CD14-positive monocyte (primary cell): Measurements from ENCODE around the gene SERPINB3. TPM values are rescaled to one million over a fixed set of nuclear protein-coding genes. Genes with fewer than 3 reads are reported as not detected.
A peak's percentile ranks its signal among the peaks of the same experiment; 100 is the strongest.

Experiments used
- DNase-seq, 3 donors: peaks; one replicate each; pipeline ENCODE4 v3.0.0-alpha.2; 2011 to 2022
- H2AFZ ChIP-seq: 2 replicates; pipeline ENCODE4 v1.6.0; 2012; ENCODE audit warnings: mild to moderate bottlenecking, low read depth, low read length, inconsistent platforms; ENCODE audit not compliant: insufficient read depth, poor library complexity, severe bottlenecking
- H3K27ac ChIP-seq, 2 donors: 1 replicate in 1 of 2; 2 replicates in 1 of 2; pipeline ENCODE4 v1.5.1; 2012 to 2013; ENCODE audit warnings: low read length in 2 of 2, control low read depth in 1 of 2, inconsistent platforms in 1 of 2, low read depth in 1 of 2, mild to moderate bottlenecking in 1 of 2
- H3K27me3 ChIP-seq, 2 donors: one replicate each; pipeline versions ENCODE4 v1.6.0 to v1.6.1; 2011 to 2013; ENCODE audit warnings: low read length in 2 of 2; ENCODE audit not compliant: control insufficient read depth in 2 of 2, insufficient read depth in 2 of 2
- H3K36me3 ChIP-seq, 2 donors: replicated peaks in 1 of 2; 1 replicate in 1 of 2; 2 replicates in 1 of 2; pipeline versions ENCODE4 v1.5.1 to v1.6.1; 2012 to 2013; ENCODE audit warnings: low read length in 2 of 2, control low read depth in 1 of 2, inconsistent platforms in 1 of 2, mild to moderate bottlenecking in 1 of 2; ENCODE audit not compliant: insufficient read depth in 2 of 2, control insufficient read depth in 1 of 2
- H3K4me1 ChIP-seq, 2 donors: 1 replicate in 1 of 2; 2 replicates in 1 of 2; pipeline versions ENCODE4 v1.5.1 to v1.6.1; 2012 to 2013; ENCODE audit warnings: low read length in 2 of 2, control low read depth in 1 of 2, inconsistent platforms in 1 of 2, mild to moderate bottlenecking in 1 of 2, moderate library complexity in 1 of 2; ENCODE audit not compliant: insufficient read depth in 2 of 2, control insufficient read depth in 1 of 2
- H3K4me2 ChIP-seq: replicated peaks from 2 replicates; pipeline ENCODE3; 2012; ENCODE audit warnings: low read length, moderate library complexity, mild to moderate bottlenecking; ENCODE audit not compliant: poor library complexity, severe bottlenecking; ENCODE audit errors: extremely low read depth
- H3K4me3 ChIP-seq, 3 experiments: fragments of 200-600 bp in 1 of 3; sonication (generic) in 1 of 3; replicated peaks in 1 of 3; 1 replicate in 2 of 3; 2 replicates in 1 of 3; pipeline ENCODE4 v1.5.1; 2011 to 2013; ENCODE audit warnings: low read length in 3 of 3, mild to moderate bottlenecking in 3 of 3, control low read depth in 2 of 3, low read depth in 2 of 3, inconsistent platforms in 1 of 3, moderate library complexity in 1 of 3
- H3K79me2 ChIP-seq: 2 replicates; pipeline ENCODE4 v1.6.0; 2012; ENCODE audit warnings: mild to moderate bottlenecking, control low read depth, inconsistent platforms, low read length, moderate library complexity; ENCODE audit not compliant: insufficient read depth
- H3K9ac ChIP-seq: 2 replicates; pipeline ENCODE4 v1.6.0; 2017; ENCODE audit warnings: low read length, mild to moderate bottlenecking; ENCODE audit not compliant: insufficient read depth, poor library complexity, severe bottlenecking
- H3K9me3 ChIP-seq, 2 donors: replicated peaks in 1 of 2; 1 replicate in 1 of 2; 2 replicates in 1 of 2; pipeline versions ENCODE4 v1.5.1 to v1.6.1; 2012 to 2013; ENCODE audit warnings: low read length in 2 of 2, control low read depth in 1 of 2; ENCODE audit not compliant: control insufficient read depth in 1 of 2, insufficient read depth in 1 of 2
- H4K20me1 ChIP-seq: 2 replicates; pipeline ENCODE4 v1.6.0; 2012; ENCODE audit warnings: mild to moderate bottlenecking, low read length, control low read depth, moderate library complexity; ENCODE audit not compliant: insufficient read depth
- H3K27ac Mint-ChIP-seq, 7 donors: one replicate each; pipeline ENCODE4 v1.8.0; 2020; ENCODE audit warnings: mild to moderate bottlenecking in 7 of 7, mixed read lengths in 7 of 7, moderate library complexity in 6 of 7, inconsistent platforms in 2 of 7
- H3K27me3 Mint-ChIP-seq, 3 donors: one replicate each; pipeline ENCODE4 v1.8.0; 2021 to 2022; ENCODE audit warnings: low read depth in 3 of 3, mild to moderate bottlenecking in 3 of 3, mixed read lengths in 3 of 3, moderate library complexity in 3 of 3, inconsistent platforms in 1 of 3
- H3K36me3 Mint-ChIP-seq, 2 donors: one replicate each; pipeline ENCODE4 v1.8.0; 2020; ENCODE audit warnings: mixed read lengths in 2 of 2, inconsistent platforms in 1 of 2, mild to moderate bottlenecking in 1 of 2
- H3K4me1 Mint-ChIP-seq: one replicate; pipeline ENCODE4 v1.8.0; 2020; ENCODE audit warnings: mild to moderate bottlenecking, mixed read lengths
- H3K4me3 Mint-ChIP-seq, 2 donors: one replicate each; pipeline ENCODE4 v1.8.0; 2020; ENCODE audit warnings: mild to moderate bottlenecking in 2 of 2, mixed read lengths in 2 of 2, moderate library complexity in 1 of 2
- H3K9me3 Mint-ChIP-seq, 7 donors: one replicate each; pipeline ENCODE4 v1.8.0; 2020 to 2022; ENCODE audit warnings: mixed read lengths in 7 of 7, mild to moderate bottlenecking in 6 of 7, moderate library complexity in 6 of 7, inconsistent platforms in 2 of 7
- WGBS: methylation state at CpG from one replicate; pipeline ENCODE4 v1.1.5; 2013; ENCODE audit warnings: missing lambda C conversion rate; ENCODE audit not compliant: insufficient coverage; 5-methylcytosine and 5-hydroxymethylcytosine counted together
- intact Hi-C, 2 donors: fragments of 100-400 bp; cut with micrococcal nuclease; formaldehyde crosslinking; loops; one replicate each; pipeline versions ENCODE4 v1.15.0 to v1.15.1; 2023
- polyA plus RNA-seq, 3 donors: library from polyadenylated mRNA; depleted of rRNA in 1 of 3; unstranded in 2 of 3; stranded (reverse) in 1 of 3; fragments of 300-500 nt in 2 of 3; fragments of >200 nt in 1 of 3; fragmentation: Illumina TruSeq in 2 of 3; gene quantifications; 1 replicate in 2 of 3; 2 replicates in 1 of 3; pipeline ENCODE4 v1.2.3, GENCODE V29; 2012 to 2021
- TF ChIP-seq, protein P1 (sequence below): fragments of 200-600 bp; IDR thresholded peaks from one replicate; pipeline ENCODE4 v1.8.0; 2022; ENCODE audit warnings: antibody characterized with exemption, mild to moderate bottlenecking

Gene SERPINB3
- polyA plus RNA-seq, 3 donors: not detected

- Mint-ChIP-seq H3K4me3 (no peak overlapping the region), H3K36me3 (no peaks in the 10 kb centered on the region), H3K27ac (peak overlapping the region in 1 of 7 donors; percentile 26), H3K4me1 (no peaks in the 10 kb centered on the region), H3K9me3 (peaks cover 0 to 6% (median 0%) of the 10 kb centered on the region in 7 donors), H3K27me3 (peaks cover 0 to 2% (median 1%) of the 10 kb centered on the region in 3 donors)
- Histone ChIP-seq H3K4me3 (no peak overlapping the region), H3K4me2 (no peak overlapping the region), H3K79me2 (no peaks in the 10 kb centered on the region), H3K9ac (no peak overlapping the region), H3K27ac (no peak overlapping the region), H3K36me3 (no peaks in the 10 kb centered on the region), H2AFZ (no peak overlapping the region), H3K4me1 (no peaks in the 10 kb centered on the region), H3K27me3 (no peaks in the 10 kb centered on the region), H4K20me1 (no peaks in the 10 kb centered on the region), H3K9me3 (no peaks in the 10 kb centered on the region)
- DNase-seq: no peak
- intact Hi-C loops: no loop called here
- TF ChIP-seq, protein P1, sequence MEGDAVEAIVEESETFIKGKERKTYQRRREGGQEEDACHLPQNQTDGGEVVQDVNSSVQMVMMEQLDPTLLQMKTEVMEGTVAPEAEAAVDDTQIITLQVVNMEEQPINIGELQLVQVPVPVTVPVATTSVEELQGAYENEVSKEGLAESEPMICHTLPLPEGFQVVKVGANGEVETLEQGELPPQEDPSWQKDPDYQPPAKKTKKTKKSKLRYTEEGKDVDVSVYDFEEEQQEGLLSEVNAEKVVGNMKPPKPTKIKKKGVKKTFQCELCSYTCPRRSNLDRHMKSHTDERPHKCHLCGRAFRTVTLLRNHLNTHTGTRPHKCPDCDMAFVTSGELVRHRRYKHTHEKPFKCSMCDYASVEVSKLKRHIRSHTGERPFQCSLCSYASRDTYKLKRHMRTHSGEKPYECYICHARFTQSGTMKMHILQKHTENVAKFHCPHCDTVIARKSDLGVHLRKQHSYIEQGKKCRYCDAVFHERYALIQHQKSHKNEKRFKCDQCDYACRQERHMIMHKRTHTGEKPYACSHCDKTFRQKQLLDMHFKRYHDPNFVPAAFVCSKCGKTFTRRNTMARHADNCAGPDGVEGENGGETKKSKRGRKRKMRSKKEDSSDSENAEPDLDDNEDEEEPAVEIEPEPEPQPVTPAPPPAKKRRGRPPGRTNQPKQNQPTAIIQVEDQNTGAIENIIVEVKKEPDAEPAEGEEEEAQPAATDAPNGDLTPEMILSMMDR: no peak
- WGBS: 93% methylated on average over 4 of the region's 4 CpGs
Observed at GRCh38 chr18:63613420-63613819, 48.3 kb downstream of the SERPINB3 start.

GRCh38 chr18:63606526-63606925, 55.2 kb downstream of the SERPINB3 start:
- H3K9me3 Mint-ChIP-seq: peaks cover 0 to 3% (median 0%) of the 10 kb centered on the region in 7 donors
- H3K27me3 Mint-ChIP-seq: peaks cover 0 to 4% (median 1%) of the 10 kb centered on the region in 3 donors
- H3K9ac ChIP-seq: no peak overlapping the region
- no peaks in the 10 kb centered on the region for H4K20me1 ChIP-seq
- H3K79me2 ChIP-seq: no peaks in the 10 kb centered on the region
- no peak overlapping the region for H3K27ac Mint-ChIP-seq
- peaks cover 20% of the 10 kb centered on the region for H3K4me1 Mint-ChIP-seq
- intact Hi-C loops: no loop called here
- no peaks in the 10 kb centered on the region for H3K27me3 ChIP-seq
- no peaks in the 10 kb centered on the region for H3K36me3 Mint-ChIP-seq
- peaks cover 8 to 19% of the 10 kb centered on the region in 2 donors for H3K4me1 ChIP-seq
- no peak for DNase-seq
- H3K4me3 ChIP-seq: no peak overlapping the region
- TF ChIP-seq, protein P1: no peak
- H3K36me3 ChIP-seq: no peaks in the 10 kb centered on the region
- no CpG with 5 or more reads among the region's 3 CpGs for WGBS
- H3K4me2 ChIP-seq: no peak overlapping the region
- H3K27ac ChIP-seq: no peak overlapping the region
- H2AFZ ChIP-seq: no peak overlapping the region
- H3K4me3 Mint-ChIP-seq: no peak overlapping the region
- no peaks in the 10 kb centered on the region for H3K9me3 ChIP-seq

Other genes with a start within 250 kb of the SERPINB3 start
- 10 to 100 TPM; 15.4 to 48.8 (median 26.7) TPM for gene VPS4B, start 239.4 kb downstream of the SERPINB3 start, polyA plus RNA-seq
- not detected for gene SERPINB5, start 184.9 kb downstream of the SERPINB3 start, polyA plus RNA-seq
- not detected for gene SERPINB12, start 119.5 kb downstream of the SERPINB3 start, polyA plus RNA-seq
- not detected for gene SERPINB13, start 74.5 kb downstream of the SERPINB3 start, polyA plus RNA-seq
- not detected for gene SERPINB4, start 17.6 kb downstream of the SERPINB3 start, polyA plus RNA-seq
- gene SERPINB11, start 41.1 kb upstream of the SERPINB3 start, polyA plus RNA-seq: not detected
- not detected for gene SERPINB7, start 113.5 kb upstream of the SERPINB3 start, polyA plus RNA-seq
- 10 to 100 TPM; 14.3 to 60.9 (median 19.9) TPM for gene SERPINB2, start 225.8 kb upstream of the SERPINB3 start, polyA plus RNA-seq
- 1 to 10 TPM; 1.3 to 2.0 (median 1.3) TPM for gene SERPINB10, start 246.1 kb upstream of the SERPINB3 start, polyA plus RNA-seq